ENCODE measurements around the gene SMURF1. TPM values are rescaled to one million over a fixed set of nuclear protein-coding genes. Genes with fewer than 3 reads are reported as not detected.
"Not testable (repeated sequence)": the region's sequence is repeated elsewhere in the genome, so short reads cannot be mapped to it uniquely, and the experiment has no call there.

Gene SMURF1
- total RNA-seq, 1 experiment from 2014 or later, result 42.5 TPM

DNA sequence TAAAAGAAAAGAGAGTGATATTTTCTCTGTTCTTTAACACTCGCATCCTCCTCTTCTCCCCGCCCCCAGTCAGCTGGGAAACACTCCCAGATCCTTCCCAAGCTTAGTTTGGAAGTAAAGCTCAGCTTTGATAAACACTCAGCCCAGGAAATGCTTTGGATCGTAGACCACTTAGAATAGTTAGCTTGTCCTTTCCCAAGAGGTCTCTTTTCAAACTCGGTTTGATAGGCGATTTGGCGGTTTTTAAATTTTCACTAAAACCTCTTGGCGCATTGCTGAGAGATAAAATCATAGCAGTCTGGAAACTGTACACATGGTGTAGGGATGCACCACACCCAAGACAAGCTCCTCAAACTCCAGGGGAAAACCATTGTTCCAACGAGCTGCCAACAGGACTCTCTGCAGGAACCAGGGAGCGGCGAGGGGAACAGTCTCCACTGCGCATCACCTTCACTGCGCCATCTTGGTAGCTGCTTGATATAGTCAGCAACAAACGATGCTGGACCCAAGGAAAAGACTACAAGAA lies 22.3 kb downstream of the SMURF1 start:
- peak; percentile 67 for DNase-seq (ENCODE audit: low read depth)

DNA sequence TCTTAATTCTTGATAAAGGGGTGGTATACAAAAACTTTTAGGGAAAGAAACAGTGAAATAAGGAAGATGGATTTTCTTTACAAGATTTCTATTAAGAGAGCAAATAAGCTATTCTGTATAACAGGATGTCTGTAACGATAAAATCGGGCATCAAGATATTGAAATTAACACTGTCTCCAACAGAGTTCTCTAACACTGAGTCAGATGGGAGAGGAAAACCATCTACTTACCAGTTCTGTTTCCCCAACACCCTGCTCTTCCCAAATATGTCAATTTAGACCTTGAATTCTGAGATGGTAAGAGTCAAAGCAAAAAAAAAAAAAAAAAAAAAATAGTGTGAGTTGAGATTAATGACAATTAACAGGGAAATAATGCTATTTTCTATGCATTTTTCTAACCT lies 23.0 kb downstream of the SMURF1 start:
- DNase-seq (ENCODE audit: low read depth), result no peak

DNA sequence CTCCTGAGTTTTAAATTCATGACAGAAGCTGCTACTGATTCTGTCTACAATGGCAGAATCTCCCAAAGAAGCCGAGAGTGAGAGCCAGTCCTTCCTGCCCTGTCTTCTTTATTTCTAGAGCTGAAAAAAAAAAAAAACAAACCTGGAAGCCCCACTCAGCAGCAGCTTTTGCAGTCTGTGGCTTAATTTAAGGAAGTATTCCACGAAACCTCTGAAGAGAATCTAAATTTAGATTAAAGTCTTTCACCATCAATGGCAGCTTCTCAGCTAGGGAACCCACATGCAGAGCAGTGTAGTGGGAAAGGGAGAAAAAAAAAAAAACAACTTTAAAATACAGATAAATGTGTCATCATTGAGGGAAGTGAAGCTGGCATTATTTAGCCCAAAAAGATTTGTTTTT lies 23.4 kb downstream of the SMURF1 start:
- no peak for DNase-seq (ENCODE audit: low read depth)

DNA sequence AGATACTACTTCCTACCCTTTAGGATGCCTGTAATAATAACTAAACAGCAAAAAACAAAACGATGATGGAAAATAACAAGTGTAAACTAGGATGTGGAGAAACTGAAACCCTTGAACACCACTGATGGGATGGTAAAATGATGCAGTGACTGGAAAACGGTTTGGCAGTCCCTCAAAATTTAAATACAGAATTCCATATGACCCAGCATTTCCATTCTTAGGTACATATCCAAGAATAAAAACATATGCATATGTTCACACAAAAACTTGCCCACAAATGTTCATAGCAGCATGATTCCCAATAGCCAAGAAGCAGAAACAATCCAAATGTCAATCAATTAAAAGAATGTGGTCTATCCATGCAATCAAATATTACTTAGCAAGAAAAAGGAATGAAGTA lies 25.8 kb downstream of the SMURF1 start:
- no peak for DNase-seq (ENCODE audit: low read depth)

DNA sequence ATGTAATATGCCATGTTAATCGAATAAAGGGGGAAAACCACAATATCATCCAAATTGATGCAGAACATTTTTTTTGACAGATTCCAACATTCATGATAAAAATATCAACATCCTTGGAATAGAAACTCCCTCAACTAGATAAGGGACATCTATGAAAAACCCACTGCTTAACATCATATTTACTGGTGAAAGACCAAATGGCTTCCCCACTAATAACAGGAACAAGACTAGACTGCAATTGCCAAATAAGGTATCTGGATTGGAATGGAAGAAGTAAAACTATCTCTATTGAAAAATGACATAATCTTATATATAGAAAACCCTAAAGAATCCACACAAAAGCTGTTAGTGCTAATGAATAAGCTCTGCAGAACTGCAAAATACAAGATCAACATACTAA lies 27.8 kb downstream of the SMURF1 start:
- no peak for DNase-seq (ENCODE audit: low read depth)

DNA sequence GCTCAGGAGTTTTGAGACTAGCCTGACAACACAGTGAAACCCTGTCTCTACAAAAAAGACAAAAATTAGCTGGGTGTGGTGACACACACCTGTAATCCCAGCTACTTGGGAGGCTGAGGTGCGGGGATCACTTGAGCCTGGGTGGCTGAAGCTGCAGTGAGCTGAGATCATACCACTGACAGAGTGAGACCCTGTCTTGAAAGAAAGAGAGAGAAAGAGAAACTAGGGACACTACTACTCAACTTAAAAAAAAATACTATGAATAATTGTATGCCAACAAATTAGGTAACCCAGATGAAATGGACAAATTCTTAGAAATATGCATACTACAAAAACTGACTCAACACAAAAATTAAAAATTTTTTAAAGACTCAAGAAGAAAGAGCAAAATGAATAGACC lies 28.5 kb downstream of the SMURF1 start:
- DNase-seq (ENCODE audit: low read depth), result no peak

DNA sequence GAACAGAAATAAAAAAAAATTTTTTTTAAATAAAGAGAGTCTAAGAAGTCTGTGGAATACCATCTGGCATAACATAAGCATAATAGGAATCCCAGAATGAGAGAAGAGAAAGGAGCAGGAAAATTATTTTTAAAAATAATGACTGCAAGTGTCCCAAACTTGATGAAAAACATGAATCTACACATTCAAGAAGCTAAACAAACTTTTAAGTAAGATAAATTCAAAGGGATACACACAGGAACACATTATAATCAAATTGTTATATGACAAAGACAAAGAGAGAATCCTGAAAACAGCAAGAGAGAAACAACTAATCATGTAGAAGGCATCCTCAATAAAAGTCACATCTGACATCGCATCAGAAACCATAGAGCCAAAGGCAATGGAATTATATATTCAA lies 30.9 kb downstream of the SMURF1 start:
- no peak for DNase-seq (ENCODE audit: low read depth)

DNA sequence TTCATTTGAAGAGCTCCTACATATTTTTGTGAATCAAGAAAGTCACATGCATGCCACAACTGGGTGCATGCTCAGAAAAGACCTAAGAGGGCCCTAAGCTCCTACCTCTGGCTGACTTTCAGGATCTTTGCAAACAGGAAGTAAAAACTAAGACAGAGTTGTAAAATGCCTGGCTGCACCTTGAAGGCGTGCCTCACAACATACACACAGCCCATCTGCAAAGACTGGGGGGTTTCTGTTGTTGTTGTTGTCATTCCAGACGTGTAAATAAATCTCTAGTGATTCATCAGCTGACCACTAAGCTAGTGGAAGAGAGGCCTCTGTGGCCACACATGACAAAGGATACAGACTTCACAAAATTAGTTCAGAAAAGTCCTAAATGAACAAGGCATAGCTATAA lies 31.8 kb downstream of the SMURF1 start:
- peak; percentile 35 for DNase-seq (ENCODE audit: low read depth)

DNA sequence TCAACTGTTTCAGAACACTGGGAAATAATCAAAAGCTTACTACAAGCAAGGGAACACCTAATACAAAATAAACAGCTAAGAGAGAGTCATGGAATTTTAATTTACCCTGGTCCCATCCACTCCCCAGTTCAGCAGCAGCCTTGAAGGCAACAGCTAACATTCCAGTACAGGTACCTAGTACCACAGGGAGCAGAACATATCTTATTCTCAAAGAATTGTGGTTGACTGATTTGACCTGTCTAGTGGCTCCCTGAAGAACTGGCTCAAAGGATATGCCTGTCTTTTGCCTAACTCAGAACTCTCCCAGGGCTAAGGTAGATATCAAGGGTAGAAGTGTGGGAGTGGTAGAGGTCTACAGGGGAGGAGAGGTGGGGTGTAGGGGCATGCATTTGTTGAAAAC lies 32.3 kb downstream of the SMURF1 start:
- no peak for DNase-seq (ENCODE audit: low read depth)

DNA sequence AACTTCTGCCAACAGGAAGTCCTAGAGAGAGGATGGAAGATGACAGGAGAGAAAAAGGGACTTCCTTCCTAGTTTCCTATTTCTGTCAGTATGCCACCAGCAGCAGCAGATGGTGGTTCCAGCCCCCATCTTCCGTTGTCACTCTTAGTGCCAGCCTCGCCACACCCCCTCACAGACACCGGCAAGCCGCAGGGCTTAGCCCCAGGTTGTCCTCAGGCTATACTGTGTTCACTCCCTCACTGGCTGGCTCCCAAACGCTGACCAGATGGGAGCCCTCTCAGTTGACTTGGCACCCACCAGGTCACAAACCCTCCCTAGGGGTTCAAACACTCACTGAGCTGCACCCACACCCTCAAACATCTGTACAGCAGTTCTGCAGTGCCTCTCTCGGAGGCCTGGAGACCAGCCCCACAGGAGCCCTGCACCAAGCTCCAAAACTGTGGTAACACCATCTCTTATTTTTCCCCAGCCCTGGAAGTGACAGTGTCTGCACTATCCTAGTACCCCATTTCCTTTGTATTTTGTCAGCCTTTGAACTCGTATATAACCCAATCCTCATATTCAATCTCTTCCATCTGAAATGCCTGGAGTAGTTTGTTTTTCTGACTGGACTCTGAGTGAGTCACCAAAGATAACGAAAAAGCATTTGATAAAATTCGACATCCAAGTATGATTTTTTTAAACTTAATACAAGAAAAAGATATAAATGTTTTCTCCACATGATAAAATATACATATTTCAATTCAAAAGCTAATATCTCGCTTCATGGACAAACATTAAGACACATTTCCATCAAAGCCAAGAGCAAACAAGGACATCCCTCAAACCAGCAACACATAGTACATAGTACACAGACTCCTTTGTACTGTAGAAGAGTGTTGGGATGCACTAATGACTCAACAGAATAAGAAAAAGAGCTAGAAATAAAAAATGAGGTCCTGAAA lies 34.5 kb downstream of the SMURF1 start:
- DNase-seq (ENCODE audit: low read depth), result peak; percentile 35

DNA sequence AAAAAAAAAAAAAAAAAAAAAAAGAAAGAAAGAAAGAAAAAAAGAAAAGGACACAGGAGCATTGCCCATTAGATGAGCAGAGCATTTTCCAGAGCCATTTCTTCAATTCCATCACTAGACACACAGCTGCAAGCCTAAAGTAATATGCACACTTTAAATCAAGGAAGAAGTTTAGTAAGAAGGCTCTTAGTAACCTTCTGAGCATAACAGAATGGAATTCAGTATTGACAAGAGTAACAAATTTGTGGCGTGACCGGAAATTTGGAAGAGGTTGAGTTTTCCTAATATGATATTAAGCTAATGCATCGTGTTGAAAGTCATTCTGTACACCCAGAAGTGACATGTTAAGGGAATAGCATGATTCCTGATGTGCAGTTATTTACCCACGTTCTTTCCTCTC lies 35.3 kb downstream of the SMURF1 start:
- DNase-seq (ENCODE audit: low read depth), result no peak

DNA sequence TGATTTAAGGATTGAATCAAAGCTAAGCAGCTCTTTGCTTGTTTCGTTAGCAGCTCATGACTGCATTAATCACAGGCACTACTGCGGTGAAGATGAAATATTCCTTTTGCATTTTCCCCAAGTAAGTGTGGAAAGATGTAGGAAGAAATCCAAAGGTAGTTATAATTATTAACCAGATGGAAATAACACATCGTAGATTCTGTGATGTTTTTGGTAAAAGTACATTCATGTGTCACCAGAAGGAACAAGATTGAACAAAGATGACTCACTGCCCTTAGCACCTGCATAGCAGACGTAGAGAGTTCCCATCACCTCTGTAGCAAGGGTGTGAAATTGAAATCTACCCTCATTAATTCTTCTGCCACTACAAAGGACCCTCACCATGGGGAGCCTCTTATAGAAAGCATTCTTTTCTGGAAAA lies 37.1 kb downstream of the SMURF1 start:
- no peak for DNase-seq (ENCODE audit: low read depth)

DNA sequence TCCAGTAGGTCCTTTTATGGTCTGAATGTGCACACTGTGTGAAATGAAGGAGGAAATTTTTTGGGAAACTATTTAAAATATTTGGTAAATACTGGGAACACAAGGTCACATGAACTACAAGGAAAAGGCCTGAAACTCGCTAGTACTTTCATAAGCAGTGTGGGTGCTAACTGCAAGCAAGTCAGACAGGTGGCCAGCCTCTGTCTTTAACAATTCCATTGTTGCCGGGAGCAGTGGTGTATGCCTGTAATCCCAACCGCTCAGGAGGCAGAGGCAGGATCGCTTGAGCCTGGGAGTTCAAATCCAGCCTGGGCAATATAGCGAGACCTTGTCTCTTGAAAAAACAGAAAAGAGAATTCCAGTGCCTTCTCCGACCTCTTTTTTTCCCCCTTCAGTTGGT lies 37.5 kb downstream of the SMURF1 start:
- no peak for DNase-seq (ENCODE audit: low read depth)

DNA sequence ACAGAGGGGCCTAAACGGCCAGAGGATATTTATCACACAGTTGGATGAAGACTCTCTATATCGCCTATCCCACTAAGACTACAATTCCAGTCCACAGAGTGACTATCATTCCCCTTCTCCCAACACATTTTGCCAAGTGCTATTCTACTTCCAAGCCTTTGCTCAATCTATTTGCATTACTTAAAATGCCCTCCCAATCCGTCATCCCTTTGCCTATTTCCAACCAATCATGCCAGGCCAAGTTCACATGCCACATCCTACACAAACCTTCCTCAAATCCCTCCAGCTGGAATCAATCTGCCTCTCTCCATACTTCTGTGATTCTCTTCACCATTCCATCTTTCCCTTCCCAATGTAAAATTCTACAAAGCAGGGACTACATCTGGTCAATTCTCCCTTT lies 38.2 kb downstream of the SMURF1 start:
- DNase-seq (ENCODE audit: low read depth), result no peak

DNA sequence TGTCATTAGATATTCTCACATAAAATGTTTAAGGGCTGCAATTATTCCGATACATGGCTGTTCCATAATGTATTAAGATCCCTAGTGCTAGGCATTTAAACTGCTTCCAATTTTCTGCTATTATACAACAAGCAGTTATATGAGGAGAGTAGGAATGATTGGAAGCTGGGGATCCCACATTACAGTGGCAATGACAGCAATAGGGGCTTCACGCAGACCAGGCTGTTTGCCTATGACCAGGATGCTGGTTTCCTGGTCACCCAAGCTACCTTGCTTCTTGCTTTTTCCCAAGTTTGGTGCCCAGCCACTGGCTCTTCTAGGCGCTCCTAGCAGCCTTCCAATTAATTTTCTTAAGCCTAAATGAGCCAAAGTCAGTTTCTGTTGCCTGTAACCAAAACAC lies 39.3 kb downstream of the SMURF1 start:
- no peak for DNase-seq (ENCODE audit: low read depth)

DNA sequence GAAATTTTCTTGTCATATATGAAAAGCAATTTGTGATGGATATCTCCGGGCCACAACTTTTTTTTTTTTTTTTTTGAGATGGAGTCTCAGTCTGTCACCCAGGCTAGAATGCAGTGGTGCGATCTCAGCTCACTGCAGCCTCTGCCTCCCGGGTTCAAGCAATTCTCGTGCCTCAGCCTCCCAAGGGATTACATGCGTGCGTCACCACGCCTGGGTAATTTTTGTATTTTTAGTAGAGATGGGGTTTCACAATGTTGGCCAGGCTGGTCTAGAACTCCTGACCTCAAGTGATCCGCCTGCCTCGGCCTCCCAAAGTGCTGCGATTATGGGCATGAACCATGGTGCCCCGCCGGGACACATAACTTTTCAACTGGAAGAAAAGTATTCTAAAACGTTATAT lies 40.1 kb downstream of the SMURF1 start:
- not testable (repeated sequence) for DNase-seq (ENCODE audit: low read depth)

DNA sequence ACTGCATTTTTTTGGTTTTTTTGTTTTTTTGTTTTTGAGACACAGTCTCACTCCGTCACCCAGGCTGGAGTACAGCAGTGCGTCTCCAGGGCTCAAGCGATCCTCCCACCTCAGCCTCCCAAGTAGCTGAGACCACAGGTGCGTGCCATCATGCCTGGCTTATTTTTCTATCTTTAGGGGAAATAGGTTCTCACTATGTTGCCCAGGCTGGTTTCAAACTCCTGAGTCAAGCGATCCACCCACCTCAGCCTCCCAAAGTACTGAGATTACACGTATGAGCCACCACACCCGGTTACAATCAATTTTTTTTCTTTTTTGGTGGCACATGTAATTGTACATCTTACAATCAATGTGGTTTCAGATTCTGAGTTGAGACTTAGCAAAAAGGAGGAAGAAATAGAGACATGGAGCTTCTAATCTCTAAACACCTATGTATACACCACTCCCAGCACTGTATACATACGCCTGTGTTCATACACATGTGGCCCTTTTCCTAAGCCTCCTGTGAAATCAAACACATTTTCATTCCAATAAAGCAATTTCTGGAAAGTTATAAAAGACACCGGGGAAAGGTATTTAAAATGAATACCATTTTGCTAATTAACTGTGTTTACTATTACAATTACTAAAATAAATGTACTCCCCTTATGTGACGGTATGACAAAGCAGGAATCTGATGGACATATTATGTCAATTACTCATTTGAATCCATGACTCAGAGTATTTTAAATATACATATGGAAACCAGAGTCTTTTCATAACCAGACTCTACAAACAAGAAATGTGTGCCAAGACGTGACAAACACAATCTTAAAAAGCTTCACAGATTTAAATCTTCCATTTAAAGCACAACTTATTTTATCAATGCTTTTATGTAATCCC lies 40.9 kb downstream of the SMURF1 start:
- DNase-seq (ENCODE audit: low read depth), result peak; percentile 51

DNA sequence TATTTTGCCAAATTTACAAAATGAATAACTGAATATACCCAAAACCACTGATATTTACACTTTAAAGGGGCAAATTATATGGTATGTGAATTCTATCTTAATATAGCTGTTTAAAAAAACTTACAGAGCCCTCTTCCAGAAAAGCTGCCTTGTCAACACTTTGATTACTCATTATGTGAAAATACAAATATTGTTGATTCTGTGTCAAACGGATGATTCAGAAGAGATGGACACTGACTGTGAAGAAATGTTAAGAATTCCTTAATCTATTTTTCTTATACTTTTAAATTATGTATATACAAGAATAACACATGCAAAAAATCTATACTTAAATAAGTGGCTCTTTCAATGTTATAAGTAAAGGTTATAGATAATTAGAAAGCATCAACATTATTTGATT lies 41.5 kb downstream of the SMURF1 start:
- DNase-seq (ENCODE audit: low read depth), result no peak

DNA sequence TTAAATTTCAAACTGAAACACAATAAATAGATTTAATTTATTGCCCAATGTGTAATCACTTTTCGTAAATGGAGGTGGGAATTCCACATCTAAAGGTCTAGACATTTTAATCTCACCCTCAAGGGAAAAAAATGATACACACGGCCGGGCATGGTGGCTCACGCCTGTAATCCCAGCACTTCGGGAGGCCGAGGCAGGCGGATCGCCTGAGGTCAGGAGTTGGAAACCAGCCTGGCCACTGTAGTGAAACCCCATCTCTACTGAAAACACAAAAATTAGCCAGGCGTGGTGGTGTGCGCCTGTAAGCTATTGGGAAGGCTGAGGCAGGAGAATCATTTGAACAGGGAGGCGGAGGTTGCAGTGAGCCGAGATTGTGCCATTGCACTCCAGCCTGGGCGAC lies 42.4 kb downstream of the SMURF1 start:
- DNase-seq (ENCODE audit: low read depth), result not testable (repeated sequence)

DNA sequence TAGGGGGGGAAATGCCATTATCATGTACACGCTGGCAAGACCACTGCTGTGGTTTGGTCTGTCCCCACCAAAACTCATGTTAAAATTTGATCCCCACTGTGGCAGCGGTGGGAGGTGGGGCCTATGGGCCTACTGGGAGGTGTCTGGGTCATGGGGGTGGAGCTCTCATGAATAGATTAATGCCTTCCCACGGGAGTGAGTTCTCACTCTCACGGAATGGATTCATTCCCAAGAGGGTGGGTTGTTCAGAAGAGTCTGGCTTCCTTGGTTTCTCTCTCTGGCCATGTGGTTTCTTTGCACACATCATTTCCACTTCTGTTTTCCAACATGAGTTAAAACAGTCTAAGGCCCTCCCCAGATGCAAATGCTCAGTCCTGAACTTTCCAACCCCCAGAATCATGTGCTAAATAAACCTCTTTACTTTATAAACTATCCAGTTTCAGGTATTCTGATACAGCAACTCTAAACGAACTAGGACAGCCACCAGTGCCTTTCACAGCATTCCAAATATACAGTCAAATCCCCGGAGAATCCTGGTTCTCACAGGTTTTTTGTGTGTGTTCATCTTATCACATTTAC lies 44.3 kb downstream of the SMURF1 start:
- DNase-seq (ENCODE audit: low read depth), result peak; percentile 36

DNA sequence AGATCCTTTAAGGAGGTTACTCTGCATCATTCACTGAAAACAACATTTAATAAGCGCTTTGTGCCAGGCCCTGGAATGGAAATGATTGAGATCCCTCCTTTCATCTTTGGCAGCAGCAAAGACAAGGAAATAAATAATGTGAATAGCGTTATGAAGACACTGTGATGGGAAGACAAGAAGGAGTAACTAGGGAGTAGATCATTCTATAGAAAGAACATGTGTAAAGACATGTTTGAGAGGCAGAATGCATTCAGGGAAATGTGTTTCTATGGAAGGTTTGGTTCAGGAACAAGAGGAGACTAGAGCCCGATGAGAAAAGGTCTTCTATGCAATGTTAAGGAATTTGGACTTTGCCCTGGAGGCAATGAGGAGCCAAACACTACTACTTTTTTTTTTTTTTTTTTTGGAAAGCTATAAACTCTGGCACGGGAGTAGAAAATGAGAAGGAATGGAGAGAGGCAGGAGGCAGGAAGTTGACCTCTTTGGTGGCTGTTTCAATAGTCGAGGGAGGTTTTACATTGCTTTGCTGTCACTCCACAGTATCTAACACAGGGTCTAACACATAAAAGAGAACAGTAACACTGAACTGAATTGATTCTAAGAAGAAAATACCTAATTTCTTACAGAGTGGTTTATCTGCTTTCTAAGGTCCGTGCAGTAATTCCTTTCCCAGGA lies 44.9 kb downstream of the SMURF1 start:
- peak; percentile 24 for DNase-seq (ENCODE audit: low read depth)
